Measurements from ENCODE around the gene SENP1. TPM values are rescaled to one million over a fixed set of nuclear protein-coding genes. Genes with fewer than 3 reads are reported as not detected.

SENP1 gene
- total and polyA plus RNA-seq, 2 of the 4 experiments (the other 2 are of a cell fraction), result 7.2 to 25.3 TPM

DNA sequence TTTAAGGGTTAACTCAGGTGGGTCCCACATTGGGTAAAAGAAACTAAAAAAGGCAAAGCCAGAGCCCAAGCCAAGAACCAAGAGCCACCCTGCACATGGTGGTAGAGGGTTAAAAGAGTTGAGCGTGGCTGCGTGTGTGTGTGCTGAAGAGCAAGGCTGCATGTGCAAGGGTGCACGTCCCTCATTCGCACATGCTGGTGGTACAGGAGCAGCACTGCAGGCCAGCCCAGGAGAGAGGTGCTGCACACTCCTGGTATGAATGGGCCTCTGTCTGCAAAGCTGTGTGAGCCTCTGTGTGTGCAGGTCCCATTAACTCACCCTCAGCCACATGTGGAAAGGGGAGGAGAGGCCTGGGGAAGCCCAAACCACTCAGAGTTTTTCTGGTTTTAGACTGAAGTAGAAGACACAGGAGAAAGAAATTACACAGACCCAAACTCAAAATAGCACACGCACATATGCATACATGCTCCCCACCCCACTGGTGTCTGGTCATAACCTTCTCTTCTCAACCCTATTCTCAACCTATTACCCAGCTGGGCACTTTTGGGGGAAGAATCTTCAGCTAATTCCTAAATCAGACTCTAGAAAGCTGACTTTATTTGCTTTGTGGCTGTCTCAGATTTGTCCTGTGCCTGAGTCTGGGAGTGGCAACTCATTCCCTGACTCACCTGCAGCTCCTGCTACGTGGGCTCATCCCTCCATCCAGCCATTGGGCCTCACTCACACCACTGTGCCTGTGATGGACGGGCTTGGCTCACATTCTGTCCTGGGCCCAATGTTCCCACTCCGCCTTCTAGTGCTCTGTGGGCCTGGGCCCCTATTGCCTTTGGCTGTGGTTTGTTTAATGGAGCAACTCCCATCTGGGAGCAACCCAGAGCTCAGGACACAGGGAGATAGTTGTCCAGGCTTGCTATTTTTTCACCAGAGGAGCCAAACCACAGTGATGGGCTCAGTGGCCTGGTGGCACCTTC is 70.8 kb downstream of the SENP1 start:
- DNase-seq (no peak), ATAC-seq (ENCODE audit: low read depth) (no peak)
- Histone ChIP-seq H2BK20ac (ENCODE audit: low read depth, low read length) (no peak overlapping the region), H4K20me1 (ENCODE audit: insufficient read depth, low read length) (no peaks in the 10 kb centered on the region), H3K56ac (ENCODE audit: extremely low read depth, insufficient read depth, low read length) (no peak overlapping the region), H3K4me2 (ENCODE audit: low read depth, low read length) (no peak overlapping the region), H3K79me1 (ENCODE audit: low read depth in 1 of 2, low read length in 2 of 2) (no peaks in the 10 kb centered on the region), H3K27ac (ENCODE audit: insufficient read depth, low read length) (no peak overlapping the region), H3K23ac (ENCODE audit: low read depth, low read length) (no peak overlapping the region), H2AFZ (replicated peaks; ENCODE audit: low read length, poor library complexity) (no peak overlapping the region), H2AK9ac (replicated peaks; ENCODE audit: low read depth, low read length, poor library complexity) (no peak overlapping the region), H3K4me1 (ENCODE audit: control insufficient read depth, insufficient read depth, low read length) (peaks cover 10% of the 10 kb centered on the region), H3K14ac (replicated peaks; ENCODE audit: low read depth, low read length) (no peak overlapping the region), H4K91ac (ENCODE audit: insufficient read depth, low read depth, low read length) (no peak overlapping the region), H2AK5ac (ENCODE audit: low read depth, low read length) (no peak overlapping the region), H3K18ac (ENCODE audit: low read depth, low read length) (no peak overlapping the region), H3K9me1 (ENCODE audit: insufficient read depth, low read length) (peaks cover 14% of the 10 kb centered on the region; the same call in 1 of the 2 replicates), H3K9ac (ENCODE audit: low read depth, low read length) (no peak overlapping the region), H3K4ac (ENCODE audit: low read depth, low read length) (no peak overlapping the region), H4K5ac (ENCODE audit: low read depth, low read length) (no peak overlapping the region), H2BK120ac (ENCODE audit: low read depth, low read length) (no peak overlapping the region), H3K4me3 (ENCODE audit: insufficient read depth, low read depth, low read length) (no peak overlapping the region), H3K9me3 (ENCODE audit: control insufficient read depth, insufficient read depth, low read length) (no peaks in the 10 kb centered on the region), H3K27me3 (ENCODE audit: control insufficient read depth, insufficient read depth, low read length) (peaks cover 21% of the 10 kb centered on the region), H2BK5ac (ENCODE audit: low read depth, low read length, poor library complexity, severe bottlenecking) (no peak overlapping the region), H4K8ac (ENCODE audit: low read depth in 2 of 2, low read length in 2 of 2) (no peak overlapping the region), H3K36me3 (ENCODE audit: control insufficient read depth, insufficient read depth, low read length) (no peaks in the 10 kb centered on the region), H2BK15ac (ENCODE audit: low read depth, low read length) (no peak overlapping the region)
- POLR2A ChIA-PET (ENCODE audit: unreplicated experiment), result no interaction called here
- no CpG with 5 or more reads among the region's 8 CpGs for WGBS, 2 experiments (ENCODE audit: extremely low coverage in 2 of 2, insufficient read length in 1 of 2)
- CTCF ChIA-PET, result no interaction called here
- intact Hi-C loops (cut with micrococcal nuclease) (no loop called here), in situ Hi-C loops (cut with MboI; ENCODE audit: low sequenced_read_pairs) (no loop called here), dilution Hi-C loops (cut with HindIII; ENCODE audit: low sequenced_read_pairs, unreplicated experiment) (no loop called here)
- no peak for TF ChIP-seq RFX5 (IDR thresholded peaks at IDR 0.05; ENCODE audit: low read depth, low read length)
- no peak for TF ChIP-seq NFE2L2 (IDR thresholded peaks at IDR 0.05; ENCODE audit: low read depth, low read length)
- TF ChIP-seq, protein P1, sequence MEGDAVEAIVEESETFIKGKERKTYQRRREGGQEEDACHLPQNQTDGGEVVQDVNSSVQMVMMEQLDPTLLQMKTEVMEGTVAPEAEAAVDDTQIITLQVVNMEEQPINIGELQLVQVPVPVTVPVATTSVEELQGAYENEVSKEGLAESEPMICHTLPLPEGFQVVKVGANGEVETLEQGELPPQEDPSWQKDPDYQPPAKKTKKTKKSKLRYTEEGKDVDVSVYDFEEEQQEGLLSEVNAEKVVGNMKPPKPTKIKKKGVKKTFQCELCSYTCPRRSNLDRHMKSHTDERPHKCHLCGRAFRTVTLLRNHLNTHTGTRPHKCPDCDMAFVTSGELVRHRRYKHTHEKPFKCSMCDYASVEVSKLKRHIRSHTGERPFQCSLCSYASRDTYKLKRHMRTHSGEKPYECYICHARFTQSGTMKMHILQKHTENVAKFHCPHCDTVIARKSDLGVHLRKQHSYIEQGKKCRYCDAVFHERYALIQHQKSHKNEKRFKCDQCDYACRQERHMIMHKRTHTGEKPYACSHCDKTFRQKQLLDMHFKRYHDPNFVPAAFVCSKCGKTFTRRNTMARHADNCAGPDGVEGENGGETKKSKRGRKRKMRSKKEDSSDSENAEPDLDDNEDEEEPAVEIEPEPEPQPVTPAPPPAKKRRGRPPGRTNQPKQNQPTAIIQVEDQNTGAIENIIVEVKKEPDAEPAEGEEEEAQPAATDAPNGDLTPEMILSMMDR (conservative IDR thresholded peaks at IDR 0.05; ENCODE audit: low read depth, low read length), result no peak
- TF ChIP-seq, protein P2, sequence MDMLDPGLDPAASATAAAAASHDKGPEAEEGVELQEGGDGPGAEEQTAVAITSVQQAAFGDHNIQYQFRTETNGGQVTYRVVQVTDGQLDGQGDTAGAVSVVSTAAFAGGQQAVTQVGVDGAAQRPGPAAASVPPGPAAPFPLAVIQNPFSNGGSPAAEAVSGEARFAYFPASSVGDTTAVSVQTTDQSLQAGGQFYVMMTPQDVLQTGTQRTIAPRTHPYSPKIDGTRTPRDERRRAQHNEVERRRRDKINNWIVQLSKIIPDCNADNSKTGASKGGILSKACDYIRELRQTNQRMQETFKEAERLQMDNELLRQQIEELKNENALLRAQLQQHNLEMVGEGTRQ (IDR thresholded peaks at IDR 0.05; ENCODE audit: low read depth, low read length), result no peak
- no peak for TF ChIP-seq RCOR1 (IDR thresholded peaks at IDR 0.05; ENCODE audit: insufficient replicate concordance, low read length)
- TF ChIP-seq POLR2A (IDR thresholded peaks at IDR 0.05; ENCODE audit: low read depth, low read length), result no peak
- no peak for TF ChIP-seq BHLHE40 (IDR thresholded peaks at IDR 0.05; ENCODE audit: low read depth, low read length)
- no peak for TF ChIP-seq FOS (IDR thresholded peaks at IDR 0.05; ENCODE audit: low read depth, low read length)
- TF ChIP-seq MAZ (IDR thresholded peaks at IDR 0.05; ENCODE audit: borderline replicate concordance, low read depth, low read length), result no peak
- no peak for TF ChIP-seq RAD21 (IDR thresholded peaks at IDR 0.05; ENCODE audit: low read length)
- no peak for TF ChIP-seq MXI1 (IDR thresholded peaks at IDR 0.05; ENCODE audit: borderline replicate concordance, low read depth, low read length)
- no TSS peak for BruUV-seq (replicated peaks)

Measured in IMR-90 (cell line).